Effector CD8-positive, alpha-beta T cell (primary cell): ENCODE measurements around the gene MOB1A.
A peak's percentile ranks its signal among the peaks of the same experiment; 100 is the strongest.
"Not testable (repeated sequence)": the region's sequence is repeated elsewhere in the genome, so short reads cannot be mapped to it uniquely, and the experiment has no call there.

Experiments
- DNase-seq: peaks from one replicate; lab custom pipeline; 2025; lab: John Stamatoyannopoulos, UW

The MOB1A gene

DNA sequence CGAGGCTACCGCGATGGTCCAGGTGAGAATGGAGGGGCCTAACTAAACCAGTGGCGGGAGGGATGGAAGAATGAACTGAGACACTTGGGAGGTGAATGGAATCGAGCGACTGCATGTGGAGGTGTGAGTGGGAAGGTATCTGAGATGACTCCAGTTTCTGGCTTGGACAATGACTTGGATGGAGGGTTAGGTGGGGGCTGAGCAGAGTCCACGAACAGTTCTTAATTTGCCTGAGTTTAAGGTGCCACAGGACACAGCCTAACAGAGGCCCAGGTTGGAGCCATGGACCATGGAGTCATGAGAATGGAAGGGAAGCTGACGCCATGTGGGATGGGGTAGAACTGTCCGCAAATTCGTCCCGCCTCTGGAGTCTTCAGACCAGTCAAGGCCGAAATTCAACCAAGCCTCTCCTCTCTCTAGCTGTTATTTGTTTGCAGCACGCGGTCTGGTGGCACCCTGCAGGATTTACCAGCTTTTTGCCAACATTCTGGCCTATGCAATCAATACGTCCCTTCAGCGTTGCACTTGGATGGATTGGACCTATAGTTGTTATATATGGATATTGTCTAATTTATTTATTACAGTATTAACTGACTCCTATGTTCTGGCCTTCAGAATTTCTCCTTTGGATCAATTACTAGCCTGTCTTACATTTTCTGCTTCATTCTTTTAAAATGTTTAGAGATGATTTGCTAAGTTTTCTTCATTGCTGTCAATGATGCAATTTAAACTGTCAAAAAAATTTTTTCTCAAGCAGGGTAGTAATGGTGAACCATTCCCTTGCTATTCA, 30.0 kb downstream of the MOB1A start:
- no peak for DNase-seq

DNA sequence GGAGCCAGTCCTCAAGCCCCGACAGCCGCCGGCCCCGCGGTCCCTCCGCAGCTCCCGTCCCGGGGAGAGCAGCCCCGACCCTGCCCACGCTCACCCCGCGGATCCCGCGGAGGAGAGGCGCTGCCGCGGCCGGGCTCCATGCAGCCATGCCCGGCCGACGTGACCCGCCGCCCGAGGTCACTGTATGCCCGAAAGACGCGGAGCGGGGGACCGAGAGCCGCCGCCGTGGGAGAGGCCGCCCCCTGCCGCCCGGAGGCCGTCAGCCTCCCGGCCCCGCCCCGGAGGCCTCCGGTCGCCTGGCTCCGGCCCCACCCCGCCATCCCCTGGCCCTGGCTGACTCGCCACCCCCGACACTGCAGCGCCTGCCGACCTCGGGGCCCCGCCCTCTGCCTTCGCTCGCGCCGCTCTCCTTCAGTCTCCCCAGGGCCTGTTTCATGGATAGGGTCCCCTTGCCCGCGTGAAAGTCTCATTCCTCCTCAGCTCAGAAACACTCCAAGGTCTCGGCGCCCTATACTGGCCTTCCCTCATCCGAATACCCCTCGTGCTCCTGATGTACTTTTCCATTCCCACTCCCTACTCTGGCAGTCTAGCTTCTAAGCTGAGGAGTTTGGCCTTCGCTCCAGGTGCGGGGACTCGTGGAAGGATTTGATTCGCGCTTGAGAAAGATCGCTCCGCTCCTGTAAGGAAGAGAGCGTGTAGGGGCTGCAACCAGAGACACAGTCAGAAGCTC, 30.8 kb downstream of the MOB1A start, which contains the start of gene BOLA3:
TSS of gene BOLA3 (minus strand) at position 186 of the 730 bp plus-strand sequence. CDS start at position 148, 38 bp downstream.
- peak; percentile 66 for DNase-seq

DNA sequence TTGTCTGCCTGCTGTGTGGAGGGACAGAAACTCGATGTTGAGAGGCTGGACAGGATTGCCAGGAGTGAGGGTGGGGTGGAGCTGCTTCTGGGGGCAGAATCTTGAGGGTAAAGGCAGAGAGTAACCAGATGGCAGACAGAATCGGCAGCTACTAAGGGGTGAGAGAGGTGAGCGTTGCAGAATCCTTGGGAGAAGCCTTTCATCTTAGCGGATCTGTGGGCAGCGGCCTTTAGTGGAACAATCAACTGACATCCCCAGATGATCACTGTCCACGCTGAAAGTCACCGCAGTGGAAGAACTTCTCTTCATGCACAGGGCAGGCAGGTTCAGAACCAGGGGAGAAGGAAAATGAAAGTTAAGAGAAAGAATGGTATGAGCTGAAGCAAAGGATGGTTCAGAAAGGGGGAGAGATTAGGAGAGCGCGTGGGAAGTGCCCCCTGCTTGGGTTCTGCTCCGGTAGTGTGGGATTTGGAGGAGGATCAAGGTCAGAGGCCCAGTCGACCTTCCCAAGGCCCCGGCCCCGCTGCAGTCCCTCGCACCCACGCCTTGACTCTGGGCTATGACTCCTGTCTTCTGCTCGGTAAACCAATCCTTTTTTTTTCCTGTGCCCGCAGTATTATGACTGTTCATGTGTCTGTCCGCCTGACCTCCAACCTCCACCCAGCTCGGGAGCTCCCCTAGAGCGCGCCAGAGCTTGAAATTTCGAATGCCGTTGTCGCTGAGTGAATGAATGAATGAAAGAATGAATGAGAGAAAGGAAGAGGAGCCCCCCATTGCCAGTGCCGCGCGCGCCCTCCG, 31.6 kb downstream of the MOB1A start:
- DNase-seq: no peak

- DNase-seq: no peak
Measured at GRCh38 chr2:74142340-74142739, 36.3 kb downstream of the MOB1A start.

DNA sequence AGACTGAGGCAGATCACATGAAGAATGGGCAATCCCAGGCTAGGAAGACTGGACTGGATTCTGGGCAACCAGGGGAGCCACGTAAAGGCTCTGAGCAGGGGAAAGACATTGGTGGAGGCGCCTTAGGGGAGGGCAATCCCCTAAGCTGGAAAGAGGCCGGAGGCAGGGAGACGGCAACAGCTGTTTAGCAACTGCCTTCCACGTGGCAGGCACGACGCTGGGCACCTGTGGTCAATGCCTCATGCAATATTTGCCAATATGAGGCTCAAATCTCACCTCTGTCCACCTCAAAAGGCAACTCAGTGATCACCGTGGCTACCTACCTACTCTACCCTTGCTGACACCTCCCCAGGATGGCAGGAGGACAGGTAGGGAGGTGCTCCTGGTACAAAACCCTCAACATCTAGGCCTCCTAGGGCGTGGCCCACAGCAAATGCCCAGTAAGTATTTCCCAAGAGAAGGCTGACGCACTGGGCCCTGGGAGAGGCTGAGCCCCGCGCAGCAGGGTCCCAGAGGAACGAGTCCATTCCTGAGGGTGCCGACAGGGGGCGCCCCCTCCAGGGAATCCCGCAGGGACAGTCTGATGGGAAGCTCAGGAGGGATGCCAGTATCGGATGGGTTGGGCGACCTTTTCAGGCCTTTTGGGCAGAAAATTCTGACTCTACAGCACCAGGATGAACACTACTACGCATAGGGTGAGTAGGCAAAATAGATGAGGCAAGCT, 39.9 kb downstream of the MOB1A start:
- DNase-seq: no peak

DNA sequence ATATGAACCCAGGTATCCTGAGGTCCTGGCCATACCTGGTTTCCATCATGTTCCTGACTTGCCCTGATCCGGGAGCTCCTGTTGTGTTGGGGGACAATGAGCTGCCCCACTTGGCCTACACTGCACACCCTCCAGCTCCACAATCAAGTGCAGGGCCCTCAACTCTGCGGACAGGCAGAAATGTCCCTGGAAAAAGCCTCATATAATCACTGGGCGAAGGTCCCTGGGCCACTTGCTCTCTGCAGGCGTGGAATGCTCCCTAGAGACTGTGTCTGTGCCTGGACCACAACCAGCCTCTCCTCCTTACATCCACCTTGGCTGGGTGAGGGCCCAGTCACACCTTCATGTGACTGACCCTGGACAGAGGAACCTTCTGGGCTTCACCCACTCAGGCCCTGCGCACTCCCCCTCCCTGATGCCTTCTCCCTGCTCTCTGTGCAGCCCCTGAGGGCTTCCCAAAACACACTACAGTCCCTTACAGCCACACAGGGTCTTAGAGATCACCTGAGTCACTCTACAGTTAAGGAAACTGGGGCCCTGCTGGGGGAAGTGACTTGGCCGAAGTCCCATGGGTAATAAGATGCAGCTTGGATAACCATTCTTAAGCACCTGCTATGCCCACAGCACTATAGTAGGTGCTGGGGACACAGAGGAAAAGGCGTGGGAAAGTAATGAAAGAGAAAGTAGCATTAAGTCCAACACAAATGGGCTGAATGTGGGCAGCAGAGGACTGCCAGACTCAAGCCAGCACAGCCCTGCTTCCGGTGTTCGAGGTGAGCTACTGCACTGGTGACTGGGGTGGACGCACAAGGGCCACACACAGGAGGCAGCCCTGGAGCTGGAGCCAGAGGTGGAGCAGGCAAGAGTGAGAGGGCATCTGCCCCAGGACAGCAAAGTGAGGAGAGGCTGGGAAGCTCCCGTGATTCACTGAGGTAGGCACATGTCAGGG, 40.8 kb downstream of the MOB1A start:
- no peak for DNase-seq

GRCh38 chr2:74131901-74132300, 46.8 kb downstream of the MOB1A start:
- DNase-seq: no peak

DNA sequence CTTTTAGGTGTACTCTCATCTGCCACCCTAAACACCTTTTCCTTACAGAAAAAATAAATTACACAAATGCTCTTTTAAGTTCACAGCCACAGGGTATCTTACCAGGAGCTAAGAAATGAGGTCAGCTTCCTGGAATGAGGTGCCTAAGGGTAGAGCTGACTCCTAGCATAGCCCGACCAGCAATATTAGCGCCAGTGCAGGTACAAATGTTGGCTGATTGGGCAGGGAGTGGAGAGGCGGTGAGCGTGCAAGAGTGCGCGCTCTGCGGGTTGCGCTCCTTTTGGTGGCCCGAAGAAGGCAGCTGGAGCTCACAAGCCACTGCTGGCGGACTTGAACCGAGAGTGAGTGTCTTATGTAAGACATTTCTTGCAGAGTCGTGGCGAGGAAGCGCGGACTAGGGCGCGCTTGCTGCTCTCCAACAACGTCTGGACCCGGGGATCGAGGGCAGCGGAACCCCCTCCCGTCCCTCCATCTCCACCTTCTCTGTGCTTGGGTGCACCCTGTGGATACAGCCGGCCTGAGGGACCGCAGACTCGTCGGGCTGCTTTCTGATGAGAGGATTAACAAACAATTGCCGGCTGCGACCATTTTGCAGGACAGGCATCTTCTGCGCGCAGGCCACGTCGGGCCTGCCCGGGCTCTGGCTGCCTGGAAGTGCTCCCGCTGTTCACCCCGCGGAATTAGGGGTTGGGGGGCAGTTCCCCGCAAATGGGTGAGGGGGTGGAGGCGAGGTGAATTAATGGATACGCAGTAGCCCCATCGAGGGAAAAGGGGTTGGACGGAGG, 48.3 kb downstream of the MOB1A start:
- no peak for DNase-seq

GRCh38 chr2:74128206-74128605, 50.5 kb downstream of the MOB1A start:
- DNase-seq: no peak

DNA sequence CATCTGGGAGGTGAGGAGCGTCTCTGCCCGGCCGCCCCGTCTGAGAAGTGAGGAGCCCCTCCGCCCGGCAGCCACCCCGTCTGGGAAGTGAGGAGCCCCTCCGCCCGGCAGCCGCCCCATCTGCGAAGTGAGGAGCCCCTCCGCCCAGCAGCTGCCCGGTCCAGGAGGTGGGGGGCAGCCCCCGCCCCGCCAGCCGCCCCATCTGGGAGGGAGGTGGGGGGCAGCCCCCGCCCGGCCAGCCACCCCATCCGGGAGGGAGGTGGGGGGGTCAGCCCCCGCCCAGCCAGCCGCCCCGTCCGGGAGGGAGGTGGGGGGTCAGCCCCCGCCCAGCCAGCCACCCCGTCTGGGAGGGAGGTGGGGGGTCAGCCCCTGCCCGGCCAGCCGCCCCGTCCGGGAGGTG, 54.7 kb downstream of the MOB1A start:
- DNase-seq: not testable (repeated sequence)

DNA sequence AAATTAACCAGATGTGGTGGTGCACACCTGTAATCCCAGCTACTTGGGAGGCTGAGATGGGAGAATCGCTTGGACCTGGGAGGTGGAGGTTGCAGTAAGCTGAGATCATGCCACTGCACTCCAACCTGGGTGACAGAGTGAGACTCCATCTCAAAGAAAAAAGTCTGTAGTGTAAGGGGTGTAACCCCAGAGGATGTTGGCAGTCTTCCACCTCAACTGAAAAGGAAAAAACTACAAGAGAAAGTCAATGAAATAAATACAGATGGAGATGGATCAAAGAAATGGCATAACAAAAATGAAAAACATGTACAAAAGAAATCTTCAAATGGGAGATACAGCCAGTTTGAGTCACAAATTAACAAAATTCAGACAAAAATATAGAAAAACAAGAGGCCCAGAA, 56.8 kb downstream of the MOB1A start:
- not testable (repeated sequence) for DNase-seq

DNA sequence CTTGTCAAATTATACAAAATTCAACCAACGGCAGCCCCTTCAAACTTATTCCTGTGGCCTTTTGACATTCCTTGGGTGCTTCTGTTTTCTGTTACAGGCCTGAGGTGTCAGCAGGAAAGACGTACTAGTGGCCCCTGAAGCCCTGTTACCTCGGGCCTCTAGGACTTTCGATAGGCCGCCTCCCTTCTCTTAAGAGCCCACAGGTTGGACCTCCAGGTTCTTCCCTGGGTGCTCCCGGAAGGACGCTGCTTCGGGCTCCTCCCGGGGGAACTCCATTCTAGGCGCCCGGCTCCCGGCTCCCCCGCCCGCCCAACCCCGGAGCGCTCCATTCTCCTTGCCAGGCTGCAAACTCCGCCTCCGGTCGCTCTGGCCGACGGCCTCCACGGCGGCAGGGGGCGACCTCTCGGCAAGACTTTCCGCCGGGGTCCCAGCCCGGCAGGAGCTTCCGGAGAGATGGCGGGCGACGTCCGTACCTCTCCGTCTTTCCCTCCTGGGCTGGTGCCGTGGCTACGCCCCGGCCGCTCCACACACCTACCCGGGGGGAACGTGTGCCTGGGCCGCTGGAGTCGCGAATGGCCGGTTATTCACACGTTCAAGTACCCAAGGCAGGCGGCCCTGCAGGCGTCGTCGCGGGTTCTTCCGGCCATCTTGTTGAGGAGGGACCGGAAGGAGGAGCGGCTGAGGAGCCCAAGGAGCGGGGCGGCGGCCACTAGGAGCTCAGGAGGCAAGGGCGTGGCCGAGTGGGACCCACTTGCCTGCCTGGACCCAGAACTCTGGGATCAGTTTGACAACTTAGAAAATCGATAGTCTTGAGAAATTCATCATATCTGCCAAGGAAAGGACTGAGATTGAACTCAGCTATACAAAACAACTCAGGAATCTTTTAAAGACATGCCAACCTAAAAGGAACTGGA, 58.5 kb downstream of the MOB1A start:
- peak; percentile 66 for DNase-seq

- DNase-seq: no peak
Measured at GRCh38 chr2:74119339-74119738, 59.3 kb downstream of the MOB1A start.

GRCh38 chr2:74111380-74111779, 67.3 kb downstream of the MOB1A start:
- DNase-seq: no peak

DNA sequence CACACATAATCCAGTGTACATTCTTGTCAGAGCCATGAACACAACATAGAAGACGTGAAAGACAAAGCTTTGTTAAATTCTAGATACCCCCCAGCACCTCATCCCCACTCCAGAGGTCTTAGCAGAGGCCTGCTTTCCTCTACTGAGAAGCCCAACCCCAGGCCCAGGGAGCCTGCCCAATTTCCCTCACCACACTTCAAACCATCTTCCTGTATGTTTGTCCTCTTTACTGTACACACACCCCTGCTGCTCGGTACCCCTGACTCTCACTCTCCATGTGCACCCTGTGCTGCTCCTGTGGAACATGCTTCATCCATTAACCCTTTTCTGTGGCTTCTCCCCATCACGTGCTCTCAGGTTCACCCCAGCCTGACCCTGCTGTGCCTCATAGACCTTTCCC, 68.1 kb downstream of the MOB1A start:
- DNase-seq: no peak

- DNase-seq: no peak
Measured at GRCh38 chr2:74109551-74109950, 69.1 kb downstream of the MOB1A start.

DNA sequence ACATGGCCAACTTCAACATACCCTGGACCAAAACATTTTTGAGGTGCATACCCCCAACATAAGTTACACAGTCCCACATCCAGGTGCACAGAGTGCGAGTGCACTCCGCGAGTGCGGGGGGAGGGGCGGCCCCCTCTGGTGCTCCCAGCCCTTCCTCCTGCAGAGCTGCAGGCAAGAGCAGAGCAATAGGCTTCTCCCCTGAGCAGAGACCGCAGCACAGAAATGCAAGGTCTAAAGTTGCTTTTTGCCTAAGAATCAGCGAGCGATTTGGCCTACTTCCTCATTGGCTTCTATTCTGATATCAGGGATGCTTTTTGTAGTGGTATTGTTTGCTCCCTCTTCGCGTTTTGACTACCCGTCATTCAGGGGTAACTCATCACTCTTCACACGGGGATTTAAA, 71.6 kb downstream of the MOB1A start:
- DNase-seq: no peak

DNA sequence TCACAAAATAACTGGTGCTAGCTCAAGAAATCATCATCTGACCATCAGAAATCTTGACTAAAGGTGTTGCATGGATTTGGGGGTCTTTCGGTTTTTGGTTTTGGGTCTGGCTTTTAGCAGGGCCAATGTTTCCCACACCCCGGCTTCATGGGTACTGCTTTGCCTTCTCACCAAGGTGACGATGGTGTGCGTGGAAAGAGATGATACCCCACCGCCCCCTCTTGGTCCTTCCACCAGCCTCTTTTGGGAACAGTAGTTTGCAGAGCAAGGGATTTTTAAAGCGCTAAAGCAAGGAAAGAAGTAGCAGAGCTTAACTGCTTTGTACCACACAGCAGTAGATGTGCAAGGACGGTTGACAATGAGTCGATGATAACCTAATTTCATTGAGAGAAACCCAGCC, 73.3 kb downstream of the MOB1A start:
- DNase-seq: no peak

- DNase-seq: no peak
Measured at GRCh38 chr2:74104839-74105238, 73.8 kb downstream of the MOB1A start.
